Gastroesophageal sphincter (tissue), 4 donors: Measurements from ENCODE around the gene ROS1. TPM values are rescaled to one million over a fixed set of nuclear protein-coding genes. Genes with fewer than 3 reads are reported as not detected.
"Not testable (repeated sequence)": the region's sequence is repeated elsewhere in the genome, so short reads cannot be mapped to it uniquely, and the experiment has no call there.

Source experiments
- ATAC-seq: fragments of 150-250 bp; one replicate; pipeline ENCODE4 v1.9.1; 2016; ENCODE audit warnings: mild to moderate bottlenecking, moderate library complexity
- H3K27ac ChIP-seq, 4 donors: fragments of 200-600 bp; sonication (generic) in 3 of 4; 1 replicate in 3 of 4; 2 replicates in 1 of 4; pipeline ENCODE4 v1.5.1; 2016 to 2019
- H3K27me3 ChIP-seq: fragments of 200-600 bp; sonication (generic); one replicate; pipeline ENCODE4 v1.5.1; 2019
- H3K36me3 ChIP-seq, 2 donors: fragments of 200-600 bp; sonication (generic); one replicate each; pipeline ENCODE4 v1.5.1; 2019; ENCODE audit warnings: control low read depth in 1 of 2
- H3K4me1 ChIP-seq, 3 donors: fragments of 200-600 bp; sonication (generic); 1 replicate in 2 of 3; 2 replicates in 1 of 3; pipeline ENCODE4 v1.5.1; 2016 to 2019; ENCODE audit warnings: control low read depth in 2 of 3
- H3K4me3 ChIP-seq, 2 donors: fragments of 200-600 bp; sonication (generic); one replicate each; pipeline ENCODE4 v1.5.1; 2019; ENCODE audit warnings: mild to moderate bottlenecking in 1 of 2, moderate library complexity in 1 of 2
- H3K9me3 ChIP-seq, 3 donors: fragments of 200-600 bp; sonication (generic); one replicate each; pipeline ENCODE4 v1.5.1; 2017 to 2019; ENCODE audit warnings: control low read depth in 2 of 3
- CTCF ChIP-seq, 4 experiments: fragments of 200-600 bp in 2 of 4; fragments of 450-650 bp in 2 of 4; sonication (generic) in 1 of 4; IDR thresholded peaks; one replicate each; pipeline ENCODE4 v1.5.1; 2017 to 2019; ENCODE audit warnings: antibody characterized with exemption in 4 of 4, mild to moderate bottlenecking in 2 of 4, moderate library complexity in 2 of 4
- EP300 ChIP-seq: sonication (generic); formaldehyde crosslinking; IDR thresholded peaks from one replicate; pipeline ENCODE4 v1.6.1; 2017; ENCODE audit warnings: antibody characterized with exemption, mild to moderate bottlenecking
- POLR2A ChIP-seq, 2 donors: fragments of 450-650 bp; IDR thresholded peaks; one replicate each; pipeline ENCODE4 v1.6.1; 2017; ENCODE audit warnings: antibody characterized with exemption in 2 of 2, mild to moderate bottlenecking in 2 of 2, moderate library complexity in 1 of 2
- POLR2AphosphoS5 ChIP-seq: sonication (generic); formaldehyde crosslinking; IDR thresholded peaks from one replicate; pipeline ENCODE4 v1.6.1; 2017; ENCODE audit warnings: antibody characterized with exemption
- WGBS, 2 donors: methylation state at CpG; one replicate each; pipeline ENCODE4 v1.1.5; 2018; ENCODE audit warnings: low coverage in 1 of 2; 5-methylcytosine and 5-hydroxymethylcytosine counted together
- total RNA-seq, 4 donors: library from RNA; depleted of rRNA; stranded (reverse); fragments of >200 nt; gene quantifications; one replicate each; pipeline ENCODE4 v1.1.0, GENCODE V29; 2016

ROS1 gene
- total RNA-seq, 4 donors from 2014 or later, result 0.13 TPM; not detected in 3

DNA sequence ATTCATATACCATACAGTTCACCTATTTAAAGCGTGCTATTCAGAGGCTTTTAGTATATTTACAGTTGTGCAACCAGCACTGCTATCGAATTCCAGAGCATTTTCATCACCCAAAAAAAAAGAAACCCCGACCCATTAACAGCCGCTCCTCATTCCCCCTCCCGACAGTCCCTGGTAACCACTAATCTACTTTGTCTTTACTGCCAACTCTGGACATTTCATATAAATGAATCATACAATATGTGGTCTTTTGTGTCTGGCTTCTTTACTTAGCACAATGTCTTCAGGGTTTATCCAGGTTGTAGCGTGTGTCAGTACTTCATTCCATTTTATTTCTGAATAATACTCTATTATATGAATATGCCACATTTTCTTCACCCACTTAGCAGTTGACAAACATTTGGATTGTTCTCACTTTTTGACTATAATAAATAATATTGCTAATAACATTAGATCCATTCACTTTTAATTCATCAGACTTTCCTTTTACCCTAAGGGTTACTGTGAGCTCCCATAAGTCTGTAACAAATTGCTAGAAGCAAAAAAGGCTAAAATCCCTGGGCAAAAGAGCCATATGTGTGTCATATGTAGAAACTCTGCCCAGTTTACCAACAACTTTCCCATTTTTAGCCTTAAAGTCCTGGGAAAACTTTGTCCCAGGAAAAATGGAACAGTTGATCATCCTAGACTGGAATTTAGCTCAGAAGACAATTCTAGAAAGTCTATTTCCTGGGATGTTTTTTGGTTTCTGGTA, 23.2 kb upstream of the ROS1 start:
- no peak overlapping the region for H3K4me3 ChIP-seq
- no peak for ATAC-seq
- H3K9me3 ChIP-seq, result no peaks in the 10 kb centered on the region
- no peak overlapping the region for H3K27ac ChIP-seq
- H3K27me3 ChIP-seq, result peaks cover 46% of the 10 kb centered on the region
- H3K4me1 ChIP-seq, result peaks cover 0 to 4% (median 0%) of the 10 kb centered on the region in 3 donors
- 16 to 27% methylated on average over 6 of the region's 6 CpGs for WGBS, 2 donors
- no peak for TF ChIP-seq CTCF (IDR thresholded peaks at IDR 0.05)
- TF ChIP-seq POLR2AphosphoS5, result no peak
- no peak for TF ChIP-seq POLR2A (IDR thresholded peaks at IDR 0.05)
- no peak for TF ChIP-seq EP300
- H3K36me3 ChIP-seq, result no peaks in the 10 kb centered on the region

GRCh38 chr6:117448011-117448410, 22.3 kb upstream of the ROS1 start:
- H3K27me3 ChIP-seq, result peaks cover 46% of the 10 kb centered on the region
- H3K4me3 ChIP-seq, result no peak overlapping the region
- peaks cover 0 to 4% (median 0%) of the 10 kb centered on the region in 3 donors for H3K4me1 ChIP-seq
- WGBS, 2 donors, result 45 to 76% methylated on average over 3 to 4 of the region's 5 CpGs
- H3K36me3 ChIP-seq, result no peaks in the 10 kb centered on the region
- no peak for ATAC-seq
- H3K27ac ChIP-seq, result no peak overlapping the region
- no peaks in the 10 kb centered on the region for H3K9me3 ChIP-seq
- TF ChIP-seq CTCF (IDR thresholded peaks at IDR 0.05), result no peak
- no peak for TF ChIP-seq POLR2AphosphoS5
- TF ChIP-seq EP300, result no peak

DNA sequence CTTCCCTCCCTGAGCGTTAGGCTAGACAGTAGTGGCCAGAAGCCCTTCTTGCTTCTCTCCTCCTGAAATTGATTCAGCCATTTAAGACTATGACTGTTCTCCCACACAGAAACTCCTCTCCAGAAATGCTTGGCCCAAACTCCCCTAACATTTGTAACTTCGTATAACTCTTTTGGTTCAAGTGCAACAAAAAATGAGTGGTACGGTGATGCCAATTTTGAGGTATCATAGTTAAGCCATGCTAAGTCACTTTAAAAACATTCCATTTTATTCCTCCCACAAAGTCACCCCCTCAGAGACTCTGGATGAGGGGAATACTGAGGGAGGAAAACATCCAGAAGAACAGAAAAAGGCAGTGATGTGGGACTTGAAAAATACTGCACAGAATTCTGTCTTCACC, 21.1 kb upstream of the ROS1 start:
- Histone ChIP-seq H3K27me3 (peaks cover 53% of the 10 kb centered on the region), H3K36me3 (no peaks in the 10 kb centered on the region), H3K27ac (no peak overlapping the region), H3K9me3 (no peaks in the 10 kb centered on the region), H3K4me1 (peaks cover 0 to 4% (median 0%) of the 10 kb centered on the region in 3 donors), H3K4me3 (no peak overlapping the region)
- WGBS, 2 donors, result 79% methylated on average over 3 of the region's 3 CpGs; no CpG with 5 or more reads in 1 of the 2 donors
- TF ChIP-seq POLR2A (IDR thresholded peaks at IDR 0.05), result no peak
- TF ChIP-seq EP300, result no peak
- ATAC-seq, result no peak

- no peak overlapping the region for H3K27ac ChIP-seq
- TF ChIP-seq EP300 (no peak), POLR2A (IDR thresholded peaks at IDR 0.05) (no peak), POLR2AphosphoS5 (no peak)
- no peak overlapping the region for H3K4me3 ChIP-seq
- no peak for ATAC-seq
- H3K4me1 ChIP-seq, result peaks cover 0 to 1% (median 0%) of the 10 kb centered on the region in 3 donors
- no peaks in the 10 kb centered on the region for H3K36me3 ChIP-seq
- H3K9me3 ChIP-seq, result no peaks in the 10 kb centered on the region
- 60 to 69% methylated on average over 2 of the region's 2 CpGs for WGBS, 2 donors
- H3K27me3 ChIP-seq, result peaks cover 51% of the 10 kb centered on the region
Measured at GRCh38 chr6:117444600-117444999, 18.9 kb upstream of the ROS1 start.

GRCh38 chr6:117442313-117442712, 16.6 kb upstream of the ROS1 start:
- not testable (repeated sequence) for H3K4me1 ChIP-seq, H3K36me3 ChIP-seq, H3K4me3 ChIP-seq, ATAC-seq, H3K27ac ChIP-seq, H3K9me3 ChIP-seq
- H3K27me3 ChIP-seq, result peaks cover 30% of the 10 kb centered on the region
- WGBS, 2 donors, result 81 to 85% methylated on average over 8 of the region's 8 CpGs

- Histone ChIP-seq H3K4me3 (no peak overlapping the region), H3K27me3 (peaks cover 26% of the 10 kb centered on the region), H3K4me1 (no peaks in the 10 kb centered on the region), H3K36me3 (no peaks in the 10 kb centered on the region), H3K9me3 (no peaks in the 10 kb centered on the region), H3K27ac (no peak overlapping the region)
- no peak for ATAC-seq
- 82 to 95% methylated on average over 2 of the region's 2 CpGs for WGBS, 2 donors
- TF ChIP-seq CTCF (IDR thresholded peaks at IDR 0.05) (no peak), POLR2A (IDR thresholded peaks at IDR 0.05) (no peak), EP300 (no peak), POLR2AphosphoS5 (no peak)
Measured at GRCh38 chr6:117441824-117442264, 16.1 kb upstream of the ROS1 start.
